Epithelial cell of proximal tubule (primary cell): ENCODE measurements around the gene BBIP1. TPM values are rescaled to one million over a fixed set of nuclear protein-coding genes. Genes with fewer than 3 reads are reported as not detected.
"Not testable (repeated sequence)": the region's sequence is repeated elsewhere in the genome, so short reads cannot be mapped to it uniquely, and the experiment has no call there.

Experiments
- DNase-seq: peaks from one replicate; pipeline ENCODE4 v3.0.0-alpha.2; 2011; ENCODE audit warnings: low read depth
- H3K4me3 ChIP-seq: 2 replicates; pipeline ENCODE4 v1.5.1; 2011; ENCODE audit warnings: low read depth, mild to moderate bottlenecking, low read length
- CTCF ChIP-seq: conservative IDR thresholded peaks from 2 replicates; pipeline ENCODE4 v1.5.1; 2012; ENCODE audit warnings: low read depth, mild to moderate bottlenecking, low read length
- total RNA-seq: library from RNA; depleted of rRNA; stranded (reverse); fragments of >200 nt; gene quantifications from 2 replicates; pipeline ENCODE4 v1.2.3, GENCODE V29; 2015

The BBIP1 gene
- total RNA-seq, 1 donor from 2014 or later, result 27.0 TPM

DNA sequence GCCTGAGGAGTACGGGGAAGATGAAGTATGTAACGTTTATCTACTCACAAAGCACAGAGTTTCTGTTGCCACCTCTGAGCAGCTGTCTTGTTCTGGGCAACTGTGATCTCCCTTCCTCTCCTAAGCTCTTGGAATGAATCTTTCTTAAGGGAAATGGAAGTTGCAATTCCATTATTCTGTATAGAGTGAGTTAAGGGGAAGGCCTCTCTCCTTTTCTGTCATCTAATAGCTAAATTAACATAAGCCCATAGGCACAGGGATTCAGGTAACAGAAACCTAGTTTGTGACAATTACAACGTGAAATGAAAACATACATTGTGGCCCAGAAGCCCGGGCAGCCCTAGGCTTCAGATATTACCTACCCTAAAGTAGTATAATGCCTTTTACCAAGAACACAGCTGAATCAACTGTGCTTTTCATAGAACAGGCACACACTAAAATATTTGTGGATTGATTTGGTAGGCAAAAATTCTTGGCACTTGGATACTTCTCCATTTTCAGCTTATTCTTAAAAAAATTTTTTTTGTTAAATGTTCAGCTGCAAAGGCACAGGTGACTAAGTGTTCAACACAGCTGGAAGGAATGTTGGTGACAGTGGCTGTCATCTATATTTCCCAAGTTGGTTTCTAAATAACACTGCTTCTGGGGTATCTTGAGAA, 51.0 kb downstream of the BBIP1 start:
- no peak for TF ChIP-seq CTCF

DNA sequence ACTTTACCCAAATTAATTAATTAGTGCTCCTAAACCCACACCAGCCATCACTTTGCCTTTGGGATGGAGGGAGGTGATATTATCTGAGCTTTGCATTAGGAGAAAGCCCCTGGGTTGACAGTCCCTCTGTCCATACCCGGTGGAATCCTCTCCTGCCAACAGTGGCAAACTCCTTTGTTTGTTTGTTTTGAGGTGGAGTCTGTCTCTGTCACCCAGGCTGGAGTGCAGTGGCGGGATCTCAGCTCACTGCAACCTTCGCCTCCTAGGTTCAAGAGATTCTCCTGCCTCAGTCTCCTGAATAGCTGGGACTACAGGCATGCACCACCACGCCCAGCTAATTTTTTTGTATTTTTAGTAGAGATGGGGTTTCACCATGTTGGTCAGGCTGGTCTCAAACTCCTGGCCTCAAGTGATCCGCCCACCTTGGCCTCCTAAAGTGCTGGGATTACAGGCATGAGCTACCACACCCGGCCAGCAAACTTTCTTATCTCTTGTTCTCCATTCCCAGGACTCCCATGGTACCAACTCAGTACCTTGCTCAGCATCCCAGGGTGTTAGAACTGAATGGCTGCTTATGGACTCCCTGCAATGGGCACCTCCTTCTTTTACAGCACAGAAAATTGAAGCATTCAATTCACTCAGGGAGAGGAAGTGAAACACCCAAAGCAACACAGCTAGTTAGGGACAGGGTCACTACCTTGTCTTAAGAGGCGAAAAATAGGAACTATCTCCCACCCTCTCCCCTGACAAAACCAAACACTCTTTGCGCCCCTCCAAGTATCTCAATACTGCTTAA, 51.8 kb downstream of the BBIP1 start:
- DNase-seq, result not testable (repeated sequence)

More for the DNA sequence above, 51.0 kb downstream of the BBIP1 start:
- H3K4me3 ChIP-seq, result no peak overlapping the region
- no peak for DNase-seq

DNA sequence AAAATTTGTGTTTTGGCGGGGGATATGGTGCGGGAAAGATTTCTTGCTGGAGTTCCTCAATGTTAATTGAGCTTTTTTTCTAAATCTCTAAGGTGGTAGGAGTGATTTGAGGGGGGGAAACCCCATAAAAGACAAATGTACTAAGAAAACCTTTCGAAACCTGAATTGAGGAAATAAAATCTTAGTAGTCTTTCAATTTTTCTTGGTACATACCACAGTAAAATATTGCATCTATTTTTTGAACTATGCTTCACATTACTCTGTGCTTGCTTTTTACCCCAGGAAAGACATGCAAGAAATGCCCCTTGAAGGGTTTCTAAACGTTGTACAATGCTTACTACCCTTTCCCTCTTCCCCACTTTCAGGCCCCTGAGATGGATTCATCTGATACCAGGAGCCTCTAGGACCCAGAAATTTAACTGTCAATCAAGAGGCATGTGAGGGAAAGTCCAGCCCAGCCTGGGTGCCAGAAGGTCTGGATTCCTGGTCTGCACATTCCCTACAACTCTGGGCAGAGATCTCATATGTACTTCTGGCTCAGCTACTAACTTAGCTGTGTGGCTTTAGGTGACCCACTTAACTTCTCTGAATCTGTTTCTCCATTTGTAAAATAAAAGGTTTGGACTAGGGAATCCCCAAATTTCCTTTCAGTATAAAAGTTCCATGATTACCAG, 53.0 kb downstream of the BBIP1 start:
- no peak for TF ChIP-seq CTCF
- no peak for DNase-seq
- no peak overlapping the region for H3K4me3 ChIP-seq

More for the DNA sequence above, 51.8 kb downstream of the BBIP1 start:
- not testable (repeated sequence) for H3K4me3 ChIP-seq

DNA sequence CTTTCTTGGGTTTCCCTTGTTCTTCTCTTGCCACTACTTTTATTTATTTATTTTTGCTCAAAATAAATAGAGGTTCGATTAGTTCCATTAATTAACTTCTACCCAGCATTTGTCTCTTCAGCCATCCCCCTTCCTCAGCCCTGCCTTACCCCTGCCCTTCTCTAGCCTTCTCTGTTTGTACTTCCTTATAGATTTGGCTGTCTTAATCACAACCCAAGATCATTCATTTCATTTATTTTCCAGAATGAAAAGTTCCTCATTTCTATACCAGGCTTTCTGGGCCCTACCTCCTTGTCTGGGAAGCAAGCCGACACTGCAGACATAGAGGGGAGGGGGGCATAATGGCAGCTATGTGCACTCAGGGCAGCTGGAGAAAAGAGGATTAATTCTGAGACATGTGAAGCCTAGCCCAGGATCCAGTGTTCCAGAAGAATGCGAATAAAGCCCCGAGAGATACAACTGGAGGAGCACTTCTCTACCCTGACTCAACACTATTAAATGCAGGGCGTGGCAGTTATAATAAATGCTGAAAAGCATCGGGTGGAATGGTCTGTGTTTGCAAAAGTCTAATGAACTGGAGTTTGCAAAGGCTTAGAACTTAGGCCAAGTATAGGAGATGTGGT, 53.7 kb downstream of the BBIP1 start:
- no peak overlapping the region for H3K4me3 ChIP-seq

DNA sequence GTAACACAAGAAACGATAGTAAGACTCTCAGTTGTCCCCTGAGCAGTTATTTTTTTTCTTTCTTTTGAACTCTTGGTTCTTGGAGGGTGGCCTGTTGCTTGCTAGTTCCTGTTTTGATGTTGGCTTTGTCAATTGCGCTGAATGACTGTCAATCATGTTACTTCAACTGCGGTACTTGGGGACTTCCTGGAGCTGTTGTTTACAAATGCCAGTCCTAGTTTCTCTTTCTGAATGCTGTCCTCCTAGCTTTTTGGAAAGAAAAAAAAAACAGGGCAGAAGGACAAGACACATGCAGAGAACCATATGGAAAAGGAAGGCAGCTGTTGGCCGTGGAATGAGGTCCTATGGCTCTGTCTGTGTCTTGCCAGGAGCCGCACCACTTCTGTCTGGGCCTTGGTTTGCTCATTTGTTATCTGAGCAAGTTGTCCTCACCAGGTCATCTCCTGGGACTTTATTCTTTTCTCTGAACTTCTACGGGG, 54.3 kb downstream of the BBIP1 start:
- DNase-seq, result no peak
- no peak for TF ChIP-seq CTCF
- H3K4me3 ChIP-seq, result no peak overlapping the region

More for the DNA sequence above, 53.7 kb downstream of the BBIP1 start:
- DNase-seq, result no peak
- no peak for TF ChIP-seq CTCF

GRCh38 chr10:110863956-110864355, 55.0 kb downstream of the BBIP1 start:
- no peak for TF ChIP-seq CTCF
- no peak for DNase-seq
- no peak overlapping the region for H3K4me3 ChIP-seq

DNA sequence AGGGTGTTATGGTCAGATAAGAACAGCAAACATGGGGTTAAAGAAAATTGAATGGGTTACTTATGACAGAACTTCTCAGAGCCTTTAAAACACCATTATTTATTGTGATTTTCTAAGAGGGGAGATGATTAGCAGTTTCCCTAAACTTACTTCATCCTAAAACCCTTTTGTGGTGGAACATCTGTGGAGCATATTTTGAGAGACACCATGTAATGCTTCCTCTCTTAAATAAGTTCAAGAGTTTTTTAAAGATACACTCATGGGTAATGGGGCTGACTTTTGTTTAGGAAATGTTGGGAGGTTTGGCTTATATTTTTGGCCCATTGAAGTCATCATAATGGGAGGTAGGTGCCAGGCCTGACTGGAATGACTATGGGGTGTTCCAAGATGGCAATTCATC, 55.6 kb downstream of the BBIP1 start:
- no peak overlapping the region for H3K4me3 ChIP-seq
- no peak for DNase-seq
- TF ChIP-seq CTCF, result no peak
